ENCODE measurements around the gene QRFP.

The QRFP gene

DNA sequence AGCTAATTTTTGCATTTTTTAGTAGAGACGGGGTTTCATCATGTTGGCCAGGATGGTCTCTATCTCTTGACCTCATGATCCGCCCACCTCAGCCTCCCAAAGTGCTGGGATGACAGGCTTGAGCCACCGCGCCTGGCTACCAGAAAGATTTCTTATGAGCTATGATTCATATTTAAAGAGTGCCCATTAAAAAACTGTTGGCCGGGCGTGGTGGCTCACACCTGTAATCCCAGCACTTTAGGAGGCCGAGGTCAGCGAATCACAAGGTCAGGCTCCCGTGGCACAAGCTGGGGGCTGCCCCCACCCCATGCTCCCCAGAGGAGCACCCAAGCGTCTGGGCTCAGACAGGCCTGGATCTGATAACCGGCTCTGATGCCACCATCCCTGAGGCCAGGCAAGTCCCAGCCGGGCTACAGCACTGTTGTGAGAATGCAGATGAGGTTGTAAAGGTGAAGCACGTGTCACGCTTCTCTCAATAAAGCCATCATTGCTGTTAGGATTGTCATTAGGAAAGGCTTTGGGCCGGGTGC is 13.9 kb downstream of the QRFP start:
- TF ChIP-seq ZBTB7A (IDR thresholded peaks at IDR 0.05; ENCODE audit: low read depth) (no peak), FOXM1 (IDR thresholded peaks at IDR 0.05; ENCODE audit: borderline replicate concordance, low read depth) (no peak), CREB1 (IDR thresholded peaks at IDR 0.05; ENCODE audit: low read depth) (no peak)
- TF ChIP-seq, protein P1, sequence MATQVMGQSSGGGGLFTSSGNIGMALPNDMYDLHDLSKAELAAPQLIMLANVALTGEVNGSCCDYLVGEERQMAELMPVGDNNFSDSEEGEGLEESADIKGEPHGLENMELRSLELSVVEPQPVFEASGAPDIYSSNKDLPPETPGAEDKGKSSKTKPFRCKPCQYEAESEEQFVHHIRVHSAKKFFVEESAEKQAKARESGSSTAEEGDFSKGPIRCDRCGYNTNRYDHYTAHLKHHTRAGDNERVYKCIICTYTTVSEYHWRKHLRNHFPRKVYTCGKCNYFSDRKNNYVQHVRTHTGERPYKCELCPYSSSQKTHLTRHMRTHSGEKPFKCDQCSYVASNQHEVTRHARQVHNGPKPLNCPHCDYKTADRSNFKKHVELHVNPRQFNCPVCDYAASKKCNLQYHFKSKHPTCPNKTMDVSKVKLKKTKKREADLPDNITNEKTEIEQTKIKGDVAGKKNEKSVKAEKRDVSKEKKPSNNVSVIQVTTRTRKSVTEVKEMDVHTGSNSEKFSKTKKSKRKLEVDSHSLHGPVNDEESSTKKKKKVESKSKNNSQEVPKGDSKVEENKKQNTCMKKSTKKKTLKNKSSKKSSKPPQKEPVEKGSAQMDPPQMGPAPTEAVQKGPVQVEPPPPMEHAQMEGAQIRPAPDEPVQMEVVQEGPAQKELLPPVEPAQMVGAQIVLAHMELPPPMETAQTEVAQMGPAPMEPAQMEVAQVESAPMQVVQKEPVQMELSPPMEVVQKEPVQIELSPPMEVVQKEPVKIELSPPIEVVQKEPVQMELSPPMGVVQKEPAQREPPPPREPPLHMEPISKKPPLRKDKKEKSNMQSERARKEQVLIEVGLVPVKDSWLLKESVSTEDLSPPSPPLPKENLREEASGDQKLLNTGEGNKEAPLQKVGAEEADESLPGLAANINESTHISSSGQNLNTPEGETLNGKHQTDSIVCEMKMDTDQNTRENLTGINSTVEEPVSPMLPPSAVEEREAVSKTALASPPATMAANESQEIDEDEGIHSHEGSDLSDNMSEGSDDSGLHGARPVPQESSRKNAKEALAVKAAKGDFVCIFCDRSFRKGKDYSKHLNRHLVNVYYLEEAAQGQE (IDR thresholded peaks at IDR 0.05; ENCODE audit: low read depth), result no peak

DNA sequence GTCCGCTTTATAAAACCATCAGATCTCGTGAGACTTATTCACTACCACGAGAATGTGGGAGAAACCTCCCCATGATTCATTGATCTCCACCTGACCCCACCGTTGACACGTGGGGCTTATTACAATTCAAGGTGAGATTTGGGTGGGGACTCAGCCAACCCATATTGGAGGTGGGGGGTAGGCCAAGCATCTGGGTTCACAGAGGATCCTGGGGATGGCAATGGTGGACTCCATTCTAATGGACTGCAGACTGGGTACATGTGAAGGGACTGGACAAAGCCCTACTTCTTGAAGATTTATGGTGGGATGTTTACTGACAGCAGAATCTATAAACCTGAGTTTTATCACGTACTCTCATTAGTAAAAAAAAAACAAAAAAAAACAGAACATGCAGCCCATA is 15.1 kb downstream of the QRFP start:
- TF ChIP-seq, protein P2, sequence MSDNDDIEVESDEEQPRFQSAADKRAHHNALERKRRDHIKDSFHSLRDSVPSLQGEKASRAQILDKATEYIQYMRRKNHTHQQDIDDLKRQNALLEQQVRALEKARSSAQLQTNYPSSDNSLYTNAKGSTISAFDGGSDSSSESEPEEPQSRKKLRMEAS (IDR thresholded peaks at IDR 0.05), result no peak
- TF ChIP-seq CREB1 (IDR thresholded peaks at IDR 0.05; ENCODE audit: low read depth), result no peak
- no peak for TF ChIP-seq YY1 (IDR thresholded peaks at IDR 0.05; ENCODE audit: low read depth)
- no peak for TF ChIP-seq TCF12 (IDR thresholded peaks at IDR 0.05; ENCODE audit: low read depth)
- TF ChIP-seq TEAD4 (IDR thresholded peaks at IDR 0.05), result no peak
- TF ChIP-seq, protein P3, sequence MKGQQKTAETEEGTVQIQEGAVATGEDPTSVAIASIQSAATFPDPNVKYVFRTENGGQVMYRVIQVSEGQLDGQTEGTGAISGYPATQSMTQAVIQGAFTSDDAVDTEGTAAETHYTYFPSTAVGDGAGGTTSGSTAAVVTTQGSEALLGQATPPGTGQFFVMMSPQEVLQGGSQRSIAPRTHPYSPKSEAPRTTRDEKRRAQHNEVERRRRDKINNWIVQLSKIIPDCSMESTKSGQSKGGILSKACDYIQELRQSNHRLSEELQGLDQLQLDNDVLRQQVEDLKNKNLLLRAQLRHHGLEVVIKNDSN (IDR thresholded peaks at IDR 0.05), result no peak
- TF ChIP-seq NFIC (IDR thresholded peaks at IDR 0.05), result no peak
- TF ChIP-seq EP300 (IDR thresholded peaks at IDR 0.05; ENCODE audit: borderline replicate concordance), result no peak
- no peak for TF ChIP-seq FOXM1 (IDR thresholded peaks at IDR 0.05; ENCODE audit: borderline replicate concordance, low read depth)
- TF ChIP-seq TAF1 (IDR thresholded peaks at IDR 0.05; ENCODE audit: low read depth), result no peak
- no peak for TF ChIP-seq RAD21 (IDR thresholded peaks at IDR 0.05; ENCODE audit: low read depth)
- no peak for TF ChIP-seq ZBTB7A (IDR thresholded peaks at IDR 0.05; ENCODE audit: low read depth)
- no peak for TF ChIP-seq CEBPB (IDR thresholded peaks at IDR 0.05)

DNA sequence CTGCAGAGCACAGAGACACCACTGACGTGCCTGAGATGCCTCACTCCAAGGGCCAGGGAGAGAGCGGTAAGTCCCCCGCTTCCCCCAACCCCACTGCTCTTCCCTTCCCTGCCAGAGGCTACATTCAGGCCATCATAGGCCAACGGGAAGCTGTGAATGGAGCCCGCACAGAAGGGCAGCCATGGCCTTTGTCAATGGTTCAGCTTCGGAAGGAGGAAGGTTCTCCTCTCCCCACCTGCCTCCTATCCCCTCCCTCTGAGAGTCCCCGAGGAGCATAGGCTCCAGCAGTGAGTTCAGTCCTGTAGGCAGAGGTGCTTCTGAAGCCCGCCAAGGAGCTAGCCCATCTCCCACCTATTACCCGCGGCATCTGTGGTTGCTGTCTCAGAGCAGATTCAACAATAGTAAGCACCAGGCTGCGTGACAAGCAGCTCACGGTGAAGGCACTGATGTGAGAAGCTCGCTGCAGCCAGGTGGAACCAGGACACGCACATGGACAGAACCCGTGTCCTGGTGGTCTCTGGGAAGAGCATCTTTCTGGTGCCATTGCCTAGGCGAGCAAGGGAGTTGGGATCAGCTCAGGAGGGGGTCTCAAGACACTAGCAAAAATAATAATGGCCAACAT is 15.9 kb downstream of the QRFP start:
- no peak for TF ChIP-seq CREB1 (IDR thresholded peaks at IDR 0.05; ENCODE audit: low read depth)
- TF ChIP-seq RAD21 (IDR thresholded peaks at IDR 0.05; ENCODE audit: low read depth), result no peak

DNA sequence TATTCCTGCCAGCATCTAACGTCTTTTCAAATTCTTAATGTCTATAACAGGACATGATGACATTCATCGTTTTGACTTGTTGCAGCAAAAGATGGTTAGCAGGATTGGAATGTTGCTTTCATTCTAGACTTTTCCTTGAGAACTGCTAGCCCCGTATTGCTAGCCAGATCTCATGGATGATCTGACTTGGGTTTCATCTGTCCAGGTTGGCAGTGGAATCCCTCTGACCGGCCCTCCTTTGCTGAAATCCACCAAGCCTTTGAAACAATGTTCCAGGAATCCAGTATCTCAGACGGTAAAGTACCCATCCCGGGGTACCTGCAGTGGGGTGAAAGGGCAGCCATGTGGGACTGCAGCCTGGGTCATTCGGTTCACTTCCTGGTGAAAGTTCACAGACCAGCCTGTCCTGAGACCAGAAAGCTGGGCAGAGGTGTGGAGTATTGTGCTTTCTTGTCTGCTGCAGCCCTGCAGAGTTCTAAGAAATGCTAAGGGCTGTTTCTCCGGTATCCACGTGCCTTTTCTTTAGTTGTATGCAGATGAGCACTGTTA is 16.7 kb downstream of the QRFP start:
- TF ChIP-seq RAD21 (IDR thresholded peaks at IDR 0.05; ENCODE audit: low read depth) (no peak), TCF12 (IDR thresholded peaks at IDR 0.05; ENCODE audit: low read depth) (no peak), YY1 (IDR thresholded peaks at IDR 0.05; ENCODE audit: low read depth) (no peak), TEAD4 (IDR thresholded peaks at IDR 0.05) (no peak), TAF1 (IDR thresholded peaks at IDR 0.05; ENCODE audit: low read depth) (no peak), FOXM1 (IDR thresholded peaks at IDR 0.05; ENCODE audit: borderline replicate concordance, low read depth) (no peak), ZBTB7A (IDR thresholded peaks at IDR 0.05; ENCODE audit: low read depth) (no peak), EP300 (IDR thresholded peaks at IDR 0.05; ENCODE audit: borderline replicate concordance) (no peak), EGR1 (IDR thresholded peaks at IDR 0.05) (no peak)
- TF ChIP-seq, protein P2 (IDR thresholded peaks at IDR 0.05), result no peak
- TF ChIP-seq, protein P1 (IDR thresholded peaks at IDR 0.05; ENCODE audit: low read depth), result no peak

DNA sequence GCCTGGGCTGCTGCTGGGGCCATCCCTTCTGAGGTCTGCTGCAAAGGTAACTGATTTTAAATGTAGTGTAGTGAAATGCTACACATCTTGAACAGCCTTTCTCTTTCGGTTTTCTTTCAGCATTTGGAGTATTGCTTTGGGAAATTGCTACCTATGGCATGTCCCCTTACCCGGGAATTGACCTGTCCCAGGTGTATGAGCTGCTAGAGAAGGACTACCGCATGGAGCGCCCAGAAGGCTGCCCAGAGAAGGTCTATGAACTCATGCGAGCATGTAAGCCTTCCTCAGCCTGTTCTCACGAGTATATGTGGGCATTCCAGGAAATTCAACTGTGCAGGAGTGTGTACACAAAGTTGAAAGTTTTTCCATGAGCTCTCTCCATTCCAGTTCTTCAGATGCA is 18.3 kb downstream of the QRFP start:
- TF ChIP-seq NFIC (IDR thresholded peaks at IDR 0.05) (no peak), RAD21 (IDR thresholded peaks at IDR 0.05; ENCODE audit: low read depth) (no peak), CEBPB (IDR thresholded peaks at IDR 0.05) (no peak), EGR1 (IDR thresholded peaks at IDR 0.05) (no peak), TEAD4 (IDR thresholded peaks at IDR 0.05) (no peak), CREB1 (IDR thresholded peaks at IDR 0.05; ENCODE audit: low read depth) (no peak), TCF12 (IDR thresholded peaks at IDR 0.05; ENCODE audit: low read depth) (no peak), FOXM1 (IDR thresholded peaks at IDR 0.05; ENCODE audit: borderline replicate concordance, low read depth) (no peak), TAF1 (IDR thresholded peaks at IDR 0.05; ENCODE audit: low read depth) (no peak), YY1 (IDR thresholded peaks at IDR 0.05; ENCODE audit: low read depth) (no peak), ZBTB7A (IDR thresholded peaks at IDR 0.05; ENCODE audit: low read depth) (no peak), EP300 (IDR thresholded peaks at IDR 0.05; ENCODE audit: borderline replicate concordance) (no peak)
- TF ChIP-seq, protein P1 (IDR thresholded peaks at IDR 0.05; ENCODE audit: low read depth), result no peak
- TF ChIP-seq, protein P2 (IDR thresholded peaks at IDR 0.05), result no peak
- TF ChIP-seq, protein P3 (IDR thresholded peaks at IDR 0.05), result no peak
